Mesenteric fat pad (tissue), 1 donor: ENCODE data around the gene STRIP1. TPM values are rescaled to one million over a fixed set of nuclear protein-coding genes. Genes with fewer than 3 reads are reported as not detected.

ENCODE experiments used
- DNase-seq: peaks from one replicate; pipeline ENCODE4 v3.0.0-alpha.2; 2020; ENCODE audit warnings: low spot score
- total RNA-seq: library from RNA; stranded (reverse); fragmentation: NEBNext Ultra II Directional; extraction: Animal tissue kit (Norgen Biotek cat#: 25700); gene quantifications from one replicate; pipeline ENCODE4 v1.2.1, GENCODE V29; 2021
- donor health status: DM: yes; HTN: yes; CAD: no.

STRIP1 gene
- total RNA-seq, 1 donor from 2014 or later, result 28.3 TPM

GRCh38 chr1:110091381-110091780 lies 57.0 kb downstream of the STRIP1 start:
- DNase-seq, result no peak

GRCh38 chr1:110091791-110092190 lies 57.4 kb downstream of the STRIP1 start:
- DNase-seq, result no peak

GRCh38 chr1:110092991-110093390 lies 58.6 kb downstream of the STRIP1 start:
- DNase-seq, result no peak

GRCh38 chr1:110094931-110095654 lies 60.7 kb downstream of the STRIP1 start:
- DNase-seq, result no peak

GRCh38 chr1:110097507-110098221 lies 63.2 kb downstream of the STRIP1 start:
- no peak for DNase-seq

GRCh38 chr1:110098222-110099026 lies 64.0 kb downstream of the STRIP1 start:
- no peak for DNase-seq

- no peak for DNase-seq
Measured at GRCh38 chr1:110100335-110100734, 65.9 kb downstream of the STRIP1 start.

GRCh38 chr1:110102081-110102480 lies 67.7 kb downstream of the STRIP1 start:
- DNase-seq, result no peak

Other genes with a start within 250 kb of the STRIP1 start
- 228 TPM for gene CSF1, start 123.8 kb upstream of the STRIP1 start, total RNA-seq
- gene AHCYL1, start 49.9 kb upstream of the STRIP1 start, total RNA-seq, result 123 TPM
- not detected for gene ALX3, start 36.0 kb downstream of the STRIP1 start, total RNA-seq
- gene UBL4B, start 77.8 kb downstream of the STRIP1 start, total RNA-seq, result not detected
- not detected for gene SLC6A17, start 115.9 kb downstream of the STRIP1 start, total RNA-seq
- gene KCNC4, start 175.7 kb downstream of the STRIP1 start, total RNA-seq, result 12.8 TPM